Measurements from ENCODE around the gene ARHGEF16.
A peak's percentile ranks its signal among the peaks of the same experiment; 100 is the strongest.

The ARHGEF16 gene

GRCh38 chr1:3519301-3519885, 64.9 kb downstream of the ARHGEF16 start:
- DNase-seq (ENCODE audit: low read depth) = no peak
- H3K4me3 ChIP-seq (ENCODE audit: low read depth, low read length) = no peak overlapping the region
- no peak for TF ChIP-seq CTCF (conservative IDR thresholded peaks at IDR 0.05; ENCODE audit: low read depth, low read length)

GRCh38 chr1:3520419-3521378, 66.2 kb downstream of the ARHGEF16 start:
- TF ChIP-seq CTCF (conservative IDR thresholded peaks at IDR 0.05; ENCODE audit: low read depth, low read length) = no peak
- H3K4me3 ChIP-seq (ENCODE audit: low read depth, low read length) = no peak overlapping the region
- no peak for DNase-seq (ENCODE audit: low read depth)

GRCh38 chr1:3521426-3521825, 67.0 kb downstream of the ARHGEF16 start:
- no peak for TF ChIP-seq CTCF (conservative IDR thresholded peaks at IDR 0.05; ENCODE audit: low read depth, low read length)
- no peak for DNase-seq (ENCODE audit: low read depth)
- no peak overlapping the region for H3K4me3 ChIP-seq (ENCODE audit: low read depth, low read length)

- DNase-seq (ENCODE audit: low read depth) = no peak
- H3K4me3 ChIP-seq (ENCODE audit: low read depth, low read length) = no peak overlapping the region
- no peak for TF ChIP-seq CTCF (conservative IDR thresholded peaks at IDR 0.05; ENCODE audit: low read depth, low read length)
These were observed 67.6 kb downstream of the ARHGEF16 start for GRCh38 chr1:3522112-3522511.

- no peak overlapping the region for H3K4me3 ChIP-seq (ENCODE audit: low read depth, low read length)
- peak; percentile 61 for DNase-seq (ENCODE audit: low read depth)
- TF ChIP-seq CTCF (conservative IDR thresholded peaks at IDR 0.05; ENCODE audit: low read depth, low read length) = no peak
These were observed 68.2 kb downstream of the ARHGEF16 start for GRCh38 chr1:3522564-3523265.

GRCh38 chr1:3523980-3524379, 69.5 kb downstream of the ARHGEF16 start:
- DNase-seq (ENCODE audit: low read depth) = no peak
- TF ChIP-seq CTCF (conservative IDR thresholded peaks at IDR 0.05; ENCODE audit: low read depth, low read length) = no peak
- H3K4me3 ChIP-seq (ENCODE audit: low read depth, low read length) = no peak overlapping the region

Data from choroid plexus epithelial cell (primary cell).